C4-2B (cell line): ENCODE results near the gene SAMD4B.

Experiments used
- H3K27ac ChIP-seq: fragments of 450-650 bp; 2 replicates; pipeline ENCODE4 v1.5.1; 2017
- CTCF ChIP-seq: fragments of 450-650 bp; conservative IDR thresholded peaks from 2 replicates; pipeline ENCODE4 v1.5.1; 2017; ENCODE audit warnings: mild to moderate bottlenecking
- ZFX ChIP-seq: fragments of 450-650 bp; IDR thresholded peaks from 2 replicates; pipeline ENCODE4 v1.6.1; 2017

The SAMD4B gene

DNA sequence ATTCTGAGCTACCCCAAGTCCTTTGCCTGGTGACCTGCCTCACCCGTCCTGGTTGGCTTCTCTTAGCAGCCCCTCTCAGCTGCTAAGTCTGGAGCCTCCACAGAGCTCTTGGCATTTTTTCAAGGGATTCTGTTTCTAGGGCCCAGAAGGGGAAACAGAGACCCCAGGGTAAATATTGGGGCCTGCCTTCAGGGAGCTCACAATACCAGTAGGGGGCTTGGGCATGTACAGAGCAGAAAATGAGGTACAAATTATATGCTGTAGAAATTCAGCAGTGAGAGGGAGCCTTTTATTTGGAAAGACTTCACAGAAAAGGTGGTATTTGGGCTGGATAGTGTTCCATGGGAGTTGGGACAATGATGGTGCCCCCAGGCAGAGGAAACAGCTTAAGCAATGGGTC, 3.7 kb downstream of the SAMD4B start:
- no peak for TF ChIP-seq ZFX
- TF ChIP-seq CTCF = no peak; the same call in 1 of the 2 replicates
- H3K27ac ChIP-seq = no peak overlapping the region

DNA sequence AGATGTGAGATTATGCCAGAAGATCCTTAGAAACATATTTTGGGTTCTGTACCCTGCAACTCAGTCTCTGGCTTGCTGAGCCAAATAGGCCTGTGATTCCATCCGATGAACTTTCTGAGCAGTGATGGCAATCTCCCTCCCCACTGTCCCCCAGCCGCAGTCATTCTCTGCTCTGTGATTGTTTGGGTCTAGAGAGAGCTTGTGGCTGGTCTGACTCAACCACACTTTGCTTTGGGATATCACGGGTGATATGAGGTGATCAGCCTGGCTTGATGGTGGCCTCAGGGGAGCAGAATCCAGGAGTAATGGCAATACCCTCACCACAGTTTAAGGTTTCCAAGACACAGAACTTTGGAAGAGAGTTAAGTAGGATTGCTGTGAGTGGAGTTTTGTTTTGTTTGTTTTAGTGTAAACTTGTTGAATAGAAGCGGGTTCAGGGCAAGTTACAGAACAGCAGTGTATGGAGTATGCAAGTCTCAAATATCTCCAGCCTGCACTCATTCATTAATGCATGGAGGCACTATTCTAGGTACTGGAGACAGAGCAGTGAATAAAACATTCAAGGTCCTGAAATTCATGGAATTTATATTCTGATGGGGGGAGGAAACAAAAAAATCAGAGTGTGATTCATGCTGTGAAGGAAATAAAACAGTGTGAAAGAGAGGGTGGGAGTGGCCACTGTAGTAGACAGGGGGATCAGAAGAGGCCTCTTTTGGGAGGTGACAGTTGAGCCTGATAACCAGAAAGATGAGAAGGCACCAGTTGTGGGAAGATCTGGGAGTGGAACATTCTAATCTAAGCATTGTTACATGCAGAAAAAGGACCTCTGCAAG, 5.3 kb downstream of the SAMD4B start:
- TF ChIP-seq CTCF (no peak), ZFX (no peak)
- H3K27ac ChIP-seq = no peak overlapping the region

DNA sequence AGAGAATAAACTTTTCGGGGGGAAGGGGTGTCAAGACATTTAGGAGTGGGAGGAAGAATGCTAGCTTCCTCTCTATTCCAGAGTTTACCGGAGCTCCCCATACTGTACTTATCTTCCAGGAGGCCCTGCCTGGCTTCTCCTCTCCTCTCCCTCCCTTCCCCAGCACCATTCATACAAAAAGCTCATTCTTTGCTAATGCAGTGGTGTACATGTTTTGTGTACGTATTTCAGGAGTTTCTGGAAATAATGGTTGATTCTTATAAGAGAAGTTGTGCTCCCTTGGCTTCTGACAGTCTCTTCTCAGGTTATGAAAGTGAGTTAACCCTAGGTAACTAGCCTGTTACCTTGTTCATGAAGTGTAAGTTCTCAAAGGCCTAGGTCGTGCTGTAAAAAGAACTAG, 7.1 kb downstream of the SAMD4B start:
- TF ChIP-seq CTCF (no peak), ZFX (no peak)
- H3K27ac ChIP-seq = no peak overlapping the region

DNA sequence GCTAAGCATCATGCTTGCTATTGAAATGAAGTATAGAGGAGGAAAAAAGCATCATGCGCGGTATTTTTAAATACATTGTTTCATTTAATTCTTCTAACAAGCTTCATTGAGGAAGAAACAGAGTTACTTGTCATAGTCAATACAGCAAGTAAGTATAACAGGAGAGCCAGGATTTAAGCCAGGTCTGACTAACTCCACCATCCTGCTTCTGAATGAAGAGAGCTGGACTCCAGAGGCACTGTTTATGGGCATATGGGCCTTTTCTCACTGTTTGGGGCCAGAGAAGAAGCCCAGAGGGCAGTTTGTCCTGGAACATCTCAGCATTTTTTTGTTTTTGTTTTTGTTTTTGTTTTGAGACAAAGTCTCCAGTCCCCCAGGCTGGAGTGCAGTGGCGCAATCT, 7.9 kb downstream of the SAMD4B start:
- no peak overlapping the region for H3K27ac ChIP-seq
- TF ChIP-seq CTCF = no peak
- no peak for TF ChIP-seq ZFX

DNA sequence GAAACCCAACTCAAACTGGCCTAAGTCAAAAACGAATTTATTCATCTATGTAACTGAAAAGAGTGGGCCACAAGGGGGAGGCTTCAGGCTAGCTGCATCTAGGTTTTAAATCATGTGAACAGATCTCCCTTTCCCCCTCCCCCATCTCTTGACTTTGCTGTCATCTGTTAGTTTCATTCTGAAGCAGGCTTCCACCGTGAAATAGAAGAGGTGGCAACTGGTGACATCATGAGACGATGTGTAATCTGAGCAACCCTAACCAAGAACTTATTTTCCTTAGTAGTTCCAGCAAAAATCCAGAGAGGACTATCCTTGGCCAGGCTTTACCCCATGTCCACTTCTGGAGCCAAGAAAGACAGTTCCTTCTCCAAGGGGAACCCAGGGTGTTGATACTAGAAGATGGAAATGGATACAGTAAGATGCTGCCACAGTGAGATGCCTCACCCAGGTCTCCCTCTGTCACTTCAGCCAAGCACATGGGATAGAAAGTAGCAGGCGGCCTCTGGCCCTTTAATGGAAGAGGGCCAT, 9.4 kb downstream of the SAMD4B start:
- TF ChIP-seq CTCF = no peak
- no peak for TF ChIP-seq ZFX
- no peak overlapping the region for H3K27ac ChIP-seq

DNA sequence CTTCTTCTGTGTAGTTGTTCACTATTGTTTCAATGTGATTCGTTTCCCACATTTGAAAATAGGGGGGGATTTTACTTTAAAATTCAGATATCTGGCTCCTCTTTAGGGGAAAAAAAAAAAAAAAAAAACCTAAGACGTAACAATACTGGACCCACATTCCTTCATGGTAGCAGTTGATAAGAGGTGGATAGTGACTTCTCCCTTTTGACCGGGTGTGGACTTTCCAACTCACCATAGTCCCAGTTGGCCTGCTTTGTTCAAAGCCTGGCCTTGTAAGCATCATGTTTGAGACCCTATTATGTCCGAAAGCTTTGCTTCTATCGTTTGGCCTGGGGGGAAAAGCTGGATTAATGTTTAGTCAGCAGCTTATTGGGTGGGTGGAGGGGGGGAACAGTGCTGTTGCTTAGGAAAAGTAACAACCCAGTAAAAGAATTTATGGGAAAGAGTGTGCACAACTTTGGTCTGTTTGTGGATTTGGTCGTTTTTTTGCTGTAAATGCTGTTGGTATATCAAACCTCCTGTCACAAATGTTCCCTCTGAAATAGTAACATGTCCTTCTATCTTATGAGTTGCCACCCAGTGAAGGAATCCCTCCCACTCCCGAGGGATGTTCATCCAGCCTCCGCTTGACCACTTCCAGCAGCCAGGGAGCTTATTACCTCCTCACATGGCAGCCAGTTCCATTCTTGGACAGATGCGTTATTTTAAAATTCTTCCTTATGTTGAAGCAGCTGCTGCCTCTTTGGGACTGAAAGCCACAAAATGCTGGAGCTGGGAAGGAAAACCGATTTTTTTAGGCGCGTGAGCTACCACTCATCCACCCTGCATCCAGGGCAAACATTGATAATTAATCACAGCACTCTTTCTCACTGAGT, 10.4 kb downstream of the SAMD4B start:
- H3K27ac ChIP-seq = no peak overlapping the region
- no peak for TF ChIP-seq ZFX
- no peak for TF ChIP-seq CTCF

DNA sequence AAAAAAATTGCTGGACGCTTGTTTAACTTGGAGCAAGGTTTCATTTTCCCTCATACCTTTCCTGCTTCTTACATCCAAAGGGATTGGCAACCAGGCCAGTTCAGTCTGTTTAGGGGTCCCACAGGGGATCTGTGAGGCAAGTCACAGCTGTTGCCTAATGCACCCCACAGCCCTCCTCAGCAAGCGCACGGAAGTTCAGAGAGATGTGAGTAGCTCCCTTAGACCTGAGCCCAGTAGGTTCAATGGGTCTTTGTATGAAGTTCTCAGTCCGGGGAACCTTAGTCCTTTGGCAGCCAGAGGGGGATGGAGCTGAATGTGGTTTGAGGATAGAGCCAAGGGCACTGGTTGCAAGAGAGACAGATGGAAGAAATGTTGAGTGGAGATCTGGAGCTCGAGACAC, 13.0 kb downstream of the SAMD4B start:
- no peak overlapping the region for H3K27ac ChIP-seq
- no peak for TF ChIP-seq ZFX
- TF ChIP-seq CTCF = no peak
